Trophoblast cell (in vitro differentiated cells and primary cell): Measurements from ENCODE around the gene VWF.

Source experiments
- DNase-seq, 2 donors: peaks; one replicate each; pipeline ENCODE4 v3.0.0-alpha.2; 2016
- H2AFZ ChIP-seq: 2 replicates; pipeline ENCODE4 v1.6.1; 2013; ENCODE audit warnings: low read length, moderate library complexity, mild to moderate bottlenecking; ENCODE audit not compliant: insufficient read depth, poor library complexity
- H2AK5ac ChIP-seq: 2 replicates; pipeline ENCODE4 v1.6.1; 2013; ENCODE audit warnings: mild to moderate bottlenecking, low read length
- H2BK120ac ChIP-seq: 2 replicates; pipeline ENCODE4 v1.6.1; 2013; ENCODE audit warnings: low read length, mild to moderate bottlenecking, moderate library complexity; ENCODE audit not compliant: insufficient read depth, poor library complexity
- H2BK12ac ChIP-seq: 2 replicates; pipeline ENCODE4 v1.6.1; 2013; ENCODE audit warnings: mild to moderate bottlenecking, low read length, moderate library complexity
- H2BK5ac ChIP-seq: 2 replicates; pipeline ENCODE4 v1.6.1; 2013; ENCODE audit warnings: low read length, low read depth, moderate library complexity, mild to moderate bottlenecking; ENCODE audit not compliant: poor library complexity
- H3K14ac ChIP-seq: 2 replicates; pipeline ENCODE4 v1.6.1; 2013; ENCODE audit warnings: mild to moderate bottlenecking, low read length
- H3K18ac ChIP-seq: 2 replicates; pipeline ENCODE4 v1.6.1; 2013; ENCODE audit warnings: mild to moderate bottlenecking, low read length
- H3K23ac ChIP-seq: 2 replicates; pipeline ENCODE4 v1.6.1; 2013; ENCODE audit warnings: low read length
- H3K27ac ChIP-seq: 2 replicates; pipeline ENCODE4 v1.5.1; 2013; ENCODE audit warnings: low read depth, mild to moderate bottlenecking, inconsistent platforms, low read length, moderate library complexity
- H3K27me3 ChIP-seq: 2 replicates; pipeline ENCODE4 v1.6.1; 2013; ENCODE audit warnings: inconsistent platforms, mild to moderate bottlenecking, low read length, moderate library complexity; ENCODE audit not compliant: insufficient read depth
- H3K36me3 ChIP-seq, 2 experiments: 1 replicate in 1 of 2; 2 replicates in 1 of 2; pipeline ENCODE4 v1.6.1; 2013; ENCODE audit warnings: low read length in 2 of 2, mild to moderate bottlenecking in 2 of 2, moderate library complexity in 1 of 2; ENCODE audit not compliant: insufficient read depth in 2 of 2, control insufficient read depth in 1 of 2
- H3K4ac ChIP-seq: 2 replicates; pipeline ENCODE4 v1.6.1; 2013; ENCODE audit warnings: low read depth, mild to moderate bottlenecking, low read length, moderate library complexity
- H3K4me1 ChIP-seq, 2 experiments: 1 replicate in 1 of 2; 2 replicates in 1 of 2; pipeline ENCODE4 v1.6.1; 2013; ENCODE audit warnings: low read length in 2 of 2, mild to moderate bottlenecking in 2 of 2, moderate library complexity in 1 of 2; ENCODE audit not compliant: insufficient read depth in 2 of 2, control insufficient read depth in 1 of 2
- H3K4me2 ChIP-seq: 2 replicates; pipeline ENCODE4 v1.6.1; 2013; ENCODE audit warnings: inconsistent platforms, mild to moderate bottlenecking, low read length, moderate library complexity
- H3K4me3 ChIP-seq: 2 replicates; pipeline ENCODE4 v1.5.1; 2013; ENCODE audit warnings: mild to moderate bottlenecking, low read depth, low read length, inconsistent platforms
- H3K79me1 ChIP-seq: one replicate; pipeline ENCODE4 v1.6.1; 2013; ENCODE audit warnings: low read length
- H3K79me2 ChIP-seq: 2 replicates; pipeline ENCODE4 v1.6.1; 2013; ENCODE audit warnings: low read length, mild to moderate bottlenecking; ENCODE audit not compliant: control insufficient read depth, insufficient read depth, poor library complexity
- H3K9ac ChIP-seq: 2 replicates; pipeline ENCODE4 v1.6.1; 2013; ENCODE audit warnings: mild to moderate bottlenecking, low read length
- H3K9me3 ChIP-seq: 2 replicates; pipeline ENCODE4 v1.6.1; 2013; ENCODE audit warnings: low read depth, mild to moderate bottlenecking, control low read depth, inconsistent platforms, low read length; ENCODE audit not compliant: insufficient read depth
- H4K12ac ChIP-seq: 2 replicates; pipeline ENCODE4 v1.6.1; 2013; ENCODE audit warnings: low read depth, mild to moderate bottlenecking, low read length, moderate library complexity
- H4K8ac ChIP-seq: 2 replicates; pipeline ENCODE4 v1.6.1; 2013; ENCODE audit warnings: low read depth, mild to moderate bottlenecking, low read length, moderate library complexity
- H4K91ac ChIP-seq: one replicate; pipeline ENCODE4 v1.6.1; 2013; ENCODE audit warnings: low read depth, mild to moderate bottlenecking, low read length, moderate library complexity
- WGBS: extraction: QIAGEN DNeasy Blood & Tissue Kit; methylation state at CpG from one replicate; pipeline ENCODE4 v1.1.7; 2013; ENCODE audit warnings: missing lambda C conversion rate; ENCODE audit not compliant: insufficient read length, insufficient coverage; ENCODE audit errors: extremely low coverage; 5-methylcytosine and 5-hydroxymethylcytosine counted together

Gene VWF

DNA sequence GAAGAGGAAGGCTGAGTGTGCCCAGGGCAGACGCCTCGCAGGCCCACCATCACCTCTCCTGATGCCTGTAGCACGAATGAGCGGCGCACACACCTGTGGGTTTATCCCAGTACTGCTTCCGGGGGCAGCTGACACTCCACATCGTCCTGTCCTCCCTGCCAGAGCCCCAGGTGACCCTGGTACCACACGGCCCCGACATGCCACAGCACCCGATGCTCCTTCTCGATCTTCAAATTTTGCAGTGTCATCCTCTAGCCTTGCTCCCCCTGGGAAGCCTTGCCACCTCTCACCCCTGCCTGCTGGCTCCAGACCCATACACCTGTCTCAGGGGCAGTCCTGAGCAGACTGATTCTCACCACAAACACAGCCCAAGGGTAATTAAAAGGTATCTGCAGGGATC lies 220.0 kb downstream of the VWF start:
- Histone ChIP-seq H3K79me1 (no peaks in the 10 kb centered on the region), H4K12ac (no peak overlapping the region), H3K36me3 (no peaks in the 10 kb centered on the region), H2BK5ac (no peak overlapping the region), H3K27me3 (no peaks in the 10 kb centered on the region), H3K18ac (no peak overlapping the region), H3K4ac (no peak overlapping the region), H4K91ac (no peak overlapping the region), H2AK5ac (no peak overlapping the region), H3K9me3 (no peaks in the 10 kb centered on the region), H3K4me1 (no peaks in the 10 kb centered on the region), H3K4me2 (no peak overlapping the region), H3K4me3 (no peak overlapping the region), H3K9ac (no peak overlapping the region), H4K8ac (no peak overlapping the region), H2BK120ac (no peak overlapping the region), H3K23ac (no peak overlapping the region), H3K27ac (no peak overlapping the region), H2AFZ (no peak overlapping the region), H3K14ac (no peak overlapping the region), H2BK12ac (no peak overlapping the region), H3K79me2 (no peaks in the 10 kb centered on the region)
- no peak for DNase-seq
- no CpG with 5 or more reads among the region's 11 CpGs for WGBS

DNA sequence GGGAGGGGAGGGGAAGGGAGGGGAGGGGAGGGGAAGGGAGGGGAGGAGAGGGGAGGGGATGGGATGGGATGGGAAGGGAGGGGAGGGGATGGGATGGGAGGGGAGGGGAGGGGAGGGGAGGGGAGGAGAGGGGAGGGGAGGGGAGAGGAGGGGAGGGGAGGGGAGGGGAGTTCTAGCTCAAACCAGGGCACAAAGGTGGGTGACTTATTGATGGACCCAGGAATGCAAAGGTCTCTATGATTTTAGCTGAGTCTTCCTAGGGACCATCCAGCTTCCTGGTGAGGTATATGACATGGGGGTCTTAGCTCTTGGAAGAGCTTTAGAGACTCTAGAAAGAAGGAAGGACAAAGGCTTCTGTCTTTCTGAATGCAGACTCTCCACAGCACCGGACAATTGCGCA lies 221.7 kb downstream of the VWF start:
- WGBS, result no CpG with 5 or more reads among the region's 2 CpGs
- H2AK5ac ChIP-seq, result no peak overlapping the region
- no peak overlapping the region for H3K4me3 ChIP-seq
- no peaks in the 10 kb centered on the region for H3K79me2 ChIP-seq
- H3K27me3 ChIP-seq, result no peaks in the 10 kb centered on the region
- DNase-seq, result no peak
- H4K91ac ChIP-seq, result no peak overlapping the region
- no peaks in the 10 kb centered on the region for H3K79me1 ChIP-seq
- no peak overlapping the region for H4K12ac ChIP-seq
- H3K14ac ChIP-seq, result no peak overlapping the region
- no peak overlapping the region for H3K23ac ChIP-seq
- H3K18ac ChIP-seq, result no peak overlapping the region
- H2BK120ac ChIP-seq, result no peak overlapping the region
- H3K4me2 ChIP-seq, result no peak overlapping the region
- H3K4ac ChIP-seq, result no peak overlapping the region
- H2BK5ac ChIP-seq, result no peak overlapping the region
- no peaks in the 10 kb centered on the region for H3K4me1 ChIP-seq
- H4K8ac ChIP-seq, result no peak overlapping the region
- no peaks in the 10 kb centered on the region for H3K9me3 ChIP-seq
- H3K27ac ChIP-seq, result no peak overlapping the region
- no peaks in the 10 kb centered on the region for H3K36me3 ChIP-seq
- H2AFZ ChIP-seq, result no peak overlapping the region
- no peak overlapping the region for H2BK12ac ChIP-seq
- no peak overlapping the region for H3K9ac ChIP-seq

DNA sequence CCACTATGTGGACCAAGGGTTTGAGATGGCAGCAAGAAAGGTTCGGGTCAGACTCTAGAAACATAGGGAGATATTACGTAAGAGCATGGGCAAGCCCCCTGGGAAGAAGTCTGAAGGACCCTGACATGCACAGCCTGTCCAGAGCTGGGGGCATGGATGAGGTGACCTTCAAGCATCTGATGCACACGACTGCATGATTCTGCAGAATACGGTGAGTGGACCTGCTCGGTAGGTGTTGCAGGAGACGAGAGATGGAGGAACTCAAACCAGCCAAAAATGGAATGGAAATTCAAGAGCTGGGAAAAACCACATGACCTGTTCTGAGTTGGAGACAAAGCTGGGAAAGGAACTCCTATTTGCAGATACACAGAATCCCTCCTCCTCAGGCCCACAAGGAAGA lies 223.1 kb downstream of the VWF start:
- H3K18ac ChIP-seq, result no peak overlapping the region
- H3K27ac ChIP-seq, result no peak overlapping the region
- no peak overlapping the region for H3K4ac ChIP-seq
- H4K8ac ChIP-seq, result no peak overlapping the region
- no peak overlapping the region for H3K4me3 ChIP-seq
- no peak overlapping the region for H2BK5ac ChIP-seq
- H3K23ac ChIP-seq, result no peak overlapping the region
- no CpG with 5 or more reads among the region's 6 CpGs for WGBS
- H3K36me3 ChIP-seq, result no peaks in the 10 kb centered on the region
- no peaks in the 10 kb centered on the region for H3K27me3 ChIP-seq
- H4K12ac ChIP-seq, result no peak overlapping the region
- H3K9ac ChIP-seq, result no peak overlapping the region
- no peak overlapping the region for H2BK12ac ChIP-seq
- H3K4me1 ChIP-seq, result no peaks in the 10 kb centered on the region
- no peak overlapping the region for H2BK120ac ChIP-seq
- no peak overlapping the region for H2AFZ ChIP-seq
- no peak overlapping the region for H3K14ac ChIP-seq
- H2AK5ac ChIP-seq, result no peak overlapping the region
- no peaks in the 10 kb centered on the region for H3K79me2 ChIP-seq
- DNase-seq, result no peak
- no peaks in the 10 kb centered on the region for H3K9me3 ChIP-seq
- H3K4me2 ChIP-seq, result no peak overlapping the region
- no peaks in the 10 kb centered on the region for H3K79me1 ChIP-seq
- H4K91ac ChIP-seq, result no peak overlapping the region

DNA sequence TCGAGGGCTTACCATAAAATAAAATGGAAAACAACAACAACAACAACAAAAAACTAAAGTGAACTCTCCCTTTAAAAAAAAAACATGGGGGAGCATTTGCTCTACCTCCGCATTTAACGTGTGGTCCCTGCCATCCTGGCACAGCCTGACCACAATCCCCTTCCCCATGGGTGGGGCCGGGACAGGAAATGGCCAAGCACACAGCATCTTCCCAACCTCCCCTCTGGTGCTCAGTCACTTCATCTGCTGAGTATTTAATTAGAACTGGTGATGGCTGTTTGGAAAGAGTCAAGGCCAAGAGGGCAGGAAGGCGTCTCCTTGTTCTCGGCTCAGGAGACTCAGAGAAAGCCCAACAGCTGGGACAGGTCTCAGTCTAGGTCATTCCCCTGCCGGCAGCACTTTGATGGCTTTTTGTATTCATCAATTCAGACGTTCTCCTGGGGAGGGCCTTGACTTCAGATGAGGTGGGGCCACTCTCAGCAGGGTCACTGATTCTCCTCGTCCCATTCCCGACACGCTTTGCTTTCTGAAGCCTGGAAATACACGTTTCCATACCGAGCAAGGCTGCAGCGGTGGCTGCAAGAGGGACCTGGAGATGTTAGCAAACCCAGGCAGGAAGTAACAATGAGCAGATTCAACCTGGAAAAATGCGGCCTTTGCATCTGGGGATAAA lies 223.8 kb downstream of the VWF start:
- Histone ChIP-seq H3K9me3 (no peaks in the 10 kb centered on the region), H2AFZ (no peak overlapping the region), H2BK120ac (no peak overlapping the region), H3K27ac (no peak overlapping the region), H3K18ac (no peak overlapping the region), H2BK5ac (no peak overlapping the region), H3K36me3 (no peaks in the 10 kb centered on the region), H3K4ac (no peak overlapping the region), H3K79me2 (no peaks in the 10 kb centered on the region), H4K12ac (no peak overlapping the region), H4K91ac (no peak overlapping the region), H3K14ac (no peak overlapping the region), H3K9ac (no peak overlapping the region), H3K4me1 (no peaks in the 10 kb centered on the region), H2AK5ac (no peak overlapping the region), H3K4me3 (no peak overlapping the region), H2BK12ac (no peak overlapping the region), H3K79me1 (no peaks in the 10 kb centered on the region), H3K4me2 (no peak overlapping the region), H4K8ac (no peak overlapping the region), H3K27me3 (no peaks in the 10 kb centered on the region), H3K23ac (no peak overlapping the region)
- no peak for DNase-seq
- WGBS, result no CpG with 5 or more reads among the region's 15 CpGs
